Ishikawa (cell line): ENCODE measurements around the gene ERVW-1.

Source experiments
- CEBPB ChIP-seq: IDR thresholded peaks from 2 replicates; pipeline ENCODE4 v1.6.1; 2012
- CREB1 ChIP-seq: IDR thresholded peaks from 2 replicates; pipeline ENCODE4 v1.6.1; 2012; ENCODE audit warnings: low read depth
- EGR1 ChIP-seq: IDR thresholded peaks from 2 replicates; pipeline ENCODE4 v1.6.1; 2012
- EP300 ChIP-seq: IDR thresholded peaks from 2 replicates; pipeline ENCODE4 v1.6.1; 2012; ENCODE audit warnings: borderline replicate concordance
- FOXM1 ChIP-seq: IDR thresholded peaks from 2 replicates; pipeline ENCODE4 v1.6.1; 2012; ENCODE audit warnings: low read depth, borderline replicate concordance
- MAX ChIP-seq: IDR thresholded peaks from 2 replicates; pipeline ENCODE4 v1.6.1; 2012
- NFIC ChIP-seq: IDR thresholded peaks from 2 replicates; pipeline ENCODE4 v1.6.1; 2012
- RAD21 ChIP-seq: IDR thresholded peaks from 2 replicates; pipeline ENCODE4 v1.6.1; 2012; ENCODE audit warnings: low read depth
- TAF1 ChIP-seq: IDR thresholded peaks from 2 replicates; pipeline ENCODE4 v1.6.1; 2012; ENCODE audit warnings: low read depth, mild to moderate bottlenecking
- TCF12 ChIP-seq: IDR thresholded peaks from 2 replicates; pipeline ENCODE4 v1.6.1; 2012; ENCODE audit warnings: low read depth
- TEAD4 ChIP-seq: IDR thresholded peaks from 2 replicates; pipeline ENCODE4 v1.6.1; 2012
- USF1 ChIP-seq: IDR thresholded peaks from 2 replicates; pipeline ENCODE4 v1.6.1; 2012
- YY1 ChIP-seq: IDR thresholded peaks from 2 replicates; pipeline ENCODE4 v1.6.1; 2012; ENCODE audit warnings: low read depth
- ZBTB7A ChIP-seq: IDR thresholded peaks from 2 replicates; pipeline ENCODE4 v1.6.1; 2012; ENCODE audit warnings: low read depth
- TF ChIP-seq, protein P1 (sequence below): IDR thresholded peaks from 2 replicates; pipeline ENCODE4 v1.6.1; 2012; ENCODE audit warnings: low read depth, mild to moderate bottlenecking

Gene ERVW-1

DNA sequence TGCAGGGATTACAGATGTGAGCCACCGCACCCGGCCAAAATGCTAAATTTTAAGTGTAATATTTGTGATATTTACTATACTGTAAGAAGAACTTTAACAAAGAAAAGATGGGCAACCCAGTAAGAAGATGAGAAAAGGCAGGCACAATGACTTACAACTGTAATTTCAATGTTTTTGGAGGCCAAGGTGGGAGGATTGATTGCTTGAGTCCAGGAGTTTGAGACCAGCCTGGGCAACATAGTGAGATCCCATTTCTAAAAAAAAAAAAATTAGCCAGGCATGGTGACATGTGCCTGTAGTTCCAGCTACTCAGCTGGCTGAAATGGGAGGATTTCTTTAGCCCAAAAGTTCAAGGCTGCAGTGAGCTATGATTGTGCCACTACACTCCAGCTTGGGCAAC, 42.2 kb downstream of the ERVW-1 start:
- no peak for TF ChIP-seq TEAD4
- TF ChIP-seq, protein P1, sequence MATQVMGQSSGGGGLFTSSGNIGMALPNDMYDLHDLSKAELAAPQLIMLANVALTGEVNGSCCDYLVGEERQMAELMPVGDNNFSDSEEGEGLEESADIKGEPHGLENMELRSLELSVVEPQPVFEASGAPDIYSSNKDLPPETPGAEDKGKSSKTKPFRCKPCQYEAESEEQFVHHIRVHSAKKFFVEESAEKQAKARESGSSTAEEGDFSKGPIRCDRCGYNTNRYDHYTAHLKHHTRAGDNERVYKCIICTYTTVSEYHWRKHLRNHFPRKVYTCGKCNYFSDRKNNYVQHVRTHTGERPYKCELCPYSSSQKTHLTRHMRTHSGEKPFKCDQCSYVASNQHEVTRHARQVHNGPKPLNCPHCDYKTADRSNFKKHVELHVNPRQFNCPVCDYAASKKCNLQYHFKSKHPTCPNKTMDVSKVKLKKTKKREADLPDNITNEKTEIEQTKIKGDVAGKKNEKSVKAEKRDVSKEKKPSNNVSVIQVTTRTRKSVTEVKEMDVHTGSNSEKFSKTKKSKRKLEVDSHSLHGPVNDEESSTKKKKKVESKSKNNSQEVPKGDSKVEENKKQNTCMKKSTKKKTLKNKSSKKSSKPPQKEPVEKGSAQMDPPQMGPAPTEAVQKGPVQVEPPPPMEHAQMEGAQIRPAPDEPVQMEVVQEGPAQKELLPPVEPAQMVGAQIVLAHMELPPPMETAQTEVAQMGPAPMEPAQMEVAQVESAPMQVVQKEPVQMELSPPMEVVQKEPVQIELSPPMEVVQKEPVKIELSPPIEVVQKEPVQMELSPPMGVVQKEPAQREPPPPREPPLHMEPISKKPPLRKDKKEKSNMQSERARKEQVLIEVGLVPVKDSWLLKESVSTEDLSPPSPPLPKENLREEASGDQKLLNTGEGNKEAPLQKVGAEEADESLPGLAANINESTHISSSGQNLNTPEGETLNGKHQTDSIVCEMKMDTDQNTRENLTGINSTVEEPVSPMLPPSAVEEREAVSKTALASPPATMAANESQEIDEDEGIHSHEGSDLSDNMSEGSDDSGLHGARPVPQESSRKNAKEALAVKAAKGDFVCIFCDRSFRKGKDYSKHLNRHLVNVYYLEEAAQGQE: no peak
- TF ChIP-seq MAX: no peak
- no peak for TF ChIP-seq CREB1
- TF ChIP-seq TAF1: no peak
- no peak for TF ChIP-seq FOXM1
- no peak for TF ChIP-seq ZBTB7A
- no peak for TF ChIP-seq NFIC
- no peak for TF ChIP-seq RAD21
- TF ChIP-seq TCF12: no peak
- no peak for TF ChIP-seq CEBPB
- TF ChIP-seq EGR1: no peak
- TF ChIP-seq USF1: no peak
- TF ChIP-seq YY1: no peak

DNA sequence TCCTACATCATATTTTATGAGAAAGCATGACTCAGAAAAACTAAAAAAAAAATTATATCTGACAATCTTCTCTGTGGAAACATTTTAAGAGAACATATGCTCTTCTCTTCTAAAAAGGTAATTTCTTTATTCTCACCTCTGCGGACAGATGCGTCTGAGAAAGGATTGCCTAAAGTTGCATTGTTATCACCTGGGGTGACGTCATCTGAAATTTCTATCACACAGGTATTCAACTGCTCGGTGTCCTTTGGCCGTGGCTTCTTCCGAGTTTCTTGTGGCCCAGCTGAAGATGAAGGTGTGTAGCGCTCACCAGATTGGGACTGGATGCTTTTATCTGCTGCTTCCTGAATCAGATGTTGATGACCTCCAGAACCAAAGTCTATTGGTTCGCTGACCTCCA, 44.7 kb downstream of the ERVW-1 start:
- TF ChIP-seq FOXM1 (no peak), NFIC (no peak)

- TF ChIP-seq CEBPB: no peak
Observed at GRCh38 chr7:92432299-92432946, 45.3 kb downstream of the ERVW-1 start.

DNA sequence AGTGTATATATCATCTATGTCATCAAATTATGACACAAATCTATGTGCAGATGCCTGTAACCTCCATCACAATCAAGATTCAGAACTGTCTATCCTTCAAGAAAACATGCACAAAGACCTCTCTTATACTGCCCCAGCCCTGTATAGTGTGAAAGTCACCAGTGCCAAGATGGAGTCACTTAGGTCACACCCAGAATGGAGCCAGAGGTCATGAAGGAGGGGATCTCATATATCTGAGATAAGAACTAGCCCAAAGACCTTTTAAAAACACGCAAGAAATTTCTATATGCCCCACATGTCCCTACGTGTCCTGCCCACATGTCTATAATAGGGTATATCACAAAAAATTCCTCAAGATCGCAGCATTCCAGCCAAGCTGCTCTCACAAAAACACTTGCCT, 50.6 kb downstream of the ERVW-1 start:
- no peak for TF ChIP-seq RAD21
- TF ChIP-seq NFIC: no peak

GRCh38 chr7:92425311-92425947, 52.3 kb downstream of the ERVW-1 start:
- TF ChIP-seq, protein P1: no peak
- no peak for TF ChIP-seq CEBPB
- no peak for TF ChIP-seq EGR1
- TF ChIP-seq EP300: no peak
- TF ChIP-seq TAF1: no peak
- TF ChIP-seq YY1: no peak
- no peak for TF ChIP-seq RAD21
- no peak for TF ChIP-seq MAX
- no peak for TF ChIP-seq FOXM1
- no peak for TF ChIP-seq NFIC
- TF ChIP-seq TCF12: no peak

DNA sequence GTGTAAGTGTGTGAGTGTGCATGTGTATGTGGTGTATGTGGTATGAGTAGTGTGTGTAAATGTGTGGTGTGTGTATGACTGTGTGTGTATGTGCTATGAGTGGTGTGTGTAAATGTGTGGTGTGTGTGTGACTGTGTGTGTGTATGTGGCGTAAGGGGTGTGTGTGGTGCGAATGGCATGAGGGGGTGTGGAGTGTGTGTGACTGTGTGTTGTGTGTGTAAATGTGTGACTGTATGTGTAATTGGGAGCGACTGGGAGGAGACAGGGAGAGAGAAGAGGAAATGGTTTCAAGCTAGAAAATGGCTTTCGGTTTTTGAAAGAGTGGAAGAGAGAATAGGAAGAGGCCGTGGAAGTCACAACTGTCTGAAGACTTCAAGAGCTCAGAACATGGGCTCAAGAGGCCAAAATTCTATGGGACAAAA, 54.0 kb downstream of the ERVW-1 start:
- no peak for TF ChIP-seq TAF1
- TF ChIP-seq FOXM1: no peak
- TF ChIP-seq ZBTB7A: no peak
- no peak for TF ChIP-seq TEAD4
- TF ChIP-seq USF1: no peak
- TF ChIP-seq EP300: no peak
- TF ChIP-seq, protein P1: no peak
- TF ChIP-seq NFIC: no peak
- no peak for TF ChIP-seq RAD21
